Measurements from ENCODE around the gene CHP1. TPM values are rescaled to one million over a fixed set of nuclear protein-coding genes. Genes with fewer than 3 reads are reported as not detected.
"Not testable (repeated sequence)": the region's sequence is repeated elsewhere in the genome, so short reads cannot be mapped to it uniquely, and the experiment has no call there.

Gene CHP1
- total RNA-seq, 1 experiment from 2014 or later = 107 TPM

GRCh38 chr15:41309226-41309905, 78.3 kb downstream of the CHP1 start:
- no peak overlapping the region for H3K9ac ChIP-seq (ENCODE audit: low read length)
- H3K36me3 ChIP-seq (ENCODE audit: low read depth, low read length) = peaks cover 18% of the 10 kb centered on the region
- no peaks in the 10 kb centered on the region for H3K79me2 ChIP-seq (ENCODE audit: low read length)
- H4K20me1 ChIP-seq (ENCODE audit: low read length) = no peaks in the 10 kb centered on the region
- no peaks in the 10 kb centered on the region for H3K27me3 ChIP-seq (ENCODE audit: low read length)
- H3K4me1 ChIP-seq (ENCODE audit: insufficient read depth, low read length) = no peaks in the 10 kb centered on the region
- no peak overlapping the region for H2AFZ ChIP-seq (ENCODE audit: low read length)
- ATAC-seq (no peak), DNase-seq (no peak)
- H3K9me2 ChIP-seq (replicated peaks; ENCODE audit: low read length) = no peaks in the 10 kb centered on the region
- ChIA-PET CTCF (no interaction called here), POLR2A (ENCODE audit: unreplicated experiment) (interaction anchor here (0.6 to 0.7 kb wide), 2 partner anchors 20 to 720 kb away, joined by 5 to 13 read pairs; no protein-coding TSS in a partner anchor)
- intact Hi-C loops (cut with micrococcal nuclease) = no loop called here
- no peak overlapping the region for H3K4me3 ChIP-seq (ENCODE audit: low read length)
- no peaks in the 10 kb centered on the region for H3K9me3 ChIP-seq (ENCODE audit: low read length)
- BruUV-seq (replicated peaks) = no TSS peak
- H3K4me2 ChIP-seq (ENCODE audit: low read length) = no peak overlapping the region
- H3F3A ChIP-seq (ENCODE audit: low read length, unreplicated experiment) = peaks cover 4% of the 10 kb centered on the region
- TF ChIP-seq EZH2 (IDR thresholded peaks at IDR 0.05; ENCODE audit: low read length, unreplicated experiment) = no peak
- TF ChIP-seq, protein P1, sequence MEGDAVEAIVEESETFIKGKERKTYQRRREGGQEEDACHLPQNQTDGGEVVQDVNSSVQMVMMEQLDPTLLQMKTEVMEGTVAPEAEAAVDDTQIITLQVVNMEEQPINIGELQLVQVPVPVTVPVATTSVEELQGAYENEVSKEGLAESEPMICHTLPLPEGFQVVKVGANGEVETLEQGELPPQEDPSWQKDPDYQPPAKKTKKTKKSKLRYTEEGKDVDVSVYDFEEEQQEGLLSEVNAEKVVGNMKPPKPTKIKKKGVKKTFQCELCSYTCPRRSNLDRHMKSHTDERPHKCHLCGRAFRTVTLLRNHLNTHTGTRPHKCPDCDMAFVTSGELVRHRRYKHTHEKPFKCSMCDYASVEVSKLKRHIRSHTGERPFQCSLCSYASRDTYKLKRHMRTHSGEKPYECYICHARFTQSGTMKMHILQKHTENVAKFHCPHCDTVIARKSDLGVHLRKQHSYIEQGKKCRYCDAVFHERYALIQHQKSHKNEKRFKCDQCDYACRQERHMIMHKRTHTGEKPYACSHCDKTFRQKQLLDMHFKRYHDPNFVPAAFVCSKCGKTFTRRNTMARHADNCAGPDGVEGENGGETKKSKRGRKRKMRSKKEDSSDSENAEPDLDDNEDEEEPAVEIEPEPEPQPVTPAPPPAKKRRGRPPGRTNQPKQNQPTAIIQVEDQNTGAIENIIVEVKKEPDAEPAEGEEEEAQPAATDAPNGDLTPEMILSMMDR (conservative IDR thresholded peaks at IDR 0.05; ENCODE audit: low read depth, low read length) = no peak
- no peak overlapping the region for H3K27ac ChIP-seq (ENCODE audit: low read length)

DNA sequence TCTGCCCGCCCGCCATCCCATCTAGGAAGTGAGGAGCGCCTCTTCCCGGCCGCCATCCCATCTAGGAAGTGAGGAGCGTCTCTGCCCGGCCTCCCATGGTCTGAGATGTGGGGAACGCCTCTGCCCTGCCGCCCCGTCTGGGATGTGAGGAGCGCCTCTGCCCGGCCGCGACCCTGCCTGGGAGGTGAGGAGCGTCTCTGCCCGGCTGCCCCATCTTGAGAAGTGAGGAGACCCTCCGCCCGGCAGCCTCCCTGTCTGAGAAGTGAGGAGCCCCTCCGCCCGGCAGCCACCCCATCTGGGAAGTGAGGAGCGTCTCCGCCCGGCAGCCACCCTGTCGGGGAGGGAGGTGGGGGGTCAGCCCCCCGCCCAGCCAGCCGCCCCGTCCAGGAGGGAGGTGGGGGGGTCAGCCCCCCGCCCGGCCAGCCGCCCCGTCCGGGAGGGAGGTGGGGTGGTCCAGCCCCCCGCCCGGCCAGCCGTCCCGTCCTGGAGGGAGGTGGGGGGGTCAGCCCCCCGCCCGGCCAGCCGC, 89.8 kb downstream of the CHP1 start:
- POLR2A ChIA-PET (ENCODE audit: unreplicated experiment); intact Hi-C loops (cut with micrococcal nuclease); ATAC-seq; H3F3A ChIP-seq (ENCODE audit: low read length, unreplicated experiment); H3K27ac ChIP-seq (ENCODE audit: low read length); H2AFZ ChIP-seq (ENCODE audit: low read length); H3K9me3 ChIP-seq (ENCODE audit: low read length); H3K4me1 ChIP-seq (ENCODE audit: insufficient read depth, low read length); H3K27me3 ChIP-seq (ENCODE audit: low read length); H3K9me2 ChIP-seq (replicated peaks; ENCODE audit: low read length); CTCF ChIA-PET; H4K20me1 ChIP-seq (ENCODE audit: low read length); DNase-seq; H3K36me3 ChIP-seq (ENCODE audit: low read depth, low read length); H3K4me3 ChIP-seq (ENCODE audit: low read length); BruUV-seq (replicated peaks); H3K4me2 ChIP-seq (ENCODE audit: low read length); H3K79me2 ChIP-seq (ENCODE audit: low read length); H3K9ac ChIP-seq (ENCODE audit: low read length): not testable (repeated sequence)

GRCh38 chr15:41323611-41324010, 92.5 kb downstream of the CHP1 start:
- Histone ChIP-seq H3F3A (ENCODE audit: low read length, unreplicated experiment) (no peaks in the 10 kb centered on the region), H3K27me3 (ENCODE audit: low read length) (no peaks in the 10 kb centered on the region), H2AFZ (ENCODE audit: low read length) (no peak overlapping the region), H3K4me2 (ENCODE audit: low read length) (no peak overlapping the region), H3K9me3 (ENCODE audit: low read length) (no peaks in the 10 kb centered on the region), H3K79me2 (ENCODE audit: low read length) (no peaks in the 10 kb centered on the region), H4K20me1 (ENCODE audit: low read length) (no peaks in the 10 kb centered on the region), H3K36me3 (ENCODE audit: low read depth, low read length) (no peaks in the 10 kb centered on the region; the same call in 1 of the 2 replicates), H3K9ac (ENCODE audit: low read length) (no peak overlapping the region), H3K27ac (ENCODE audit: low read length) (no peak overlapping the region), H3K9me2 (replicated peaks; ENCODE audit: low read length) (no peaks in the 10 kb centered on the region), H3K4me1 (ENCODE audit: insufficient read depth, low read length) (no peaks in the 10 kb centered on the region), H3K4me3 (ENCODE audit: low read length) (no peak overlapping the region)
- ChIA-PET POLR2A (ENCODE audit: unreplicated experiment) (no interaction called here), CTCF (no interaction called here)
- DNase-seq (no peak), ATAC-seq (no peak)
- no TSS peak for BruUV-seq (replicated peaks)
- TF ChIP-seq, protein P1 (conservative IDR thresholded peaks at IDR 0.05; ENCODE audit: low read depth, low read length) = no peak
- no peak for TF ChIP-seq EZH2 (IDR thresholded peaks at IDR 0.05; ENCODE audit: low read length, unreplicated experiment)
- no peak for TF ChIP-seq EZH2phosphoT487 (IDR thresholded peaks at IDR 0.05; ENCODE audit: borderline replicate concordance, low read length)
- intact Hi-C loops (cut with micrococcal nuclease) = no loop called here
